Natural killer cell (primary cell): ENCODE data around the gene OSR1. TPM values are rescaled to one million over a fixed set of nuclear protein-coding genes. Genes with fewer than 3 reads are reported as not detected.

Experiments used
- ATAC-seq, 3 donors: fragments of 150-1000 bp in 2 of 3; fragments of 200-7000 bp in 1 of 3; cut with Tn5 transposase; 1 replicate in 1 of 3; 2 replicates in 2 of 3; pipeline ENCODE4 v1.10.0; 2021; ENCODE audit warnings: mild to moderate bottlenecking in 2 of 3, moderate library complexity in 2 of 3
- DNase-seq, 2 donors: peaks; one replicate each; pipeline versions ENCODE4 v3.0.0 to v3.0.0-alpha.2; 2013 to 2021; ENCODE audit warnings: mixed read lengths in 1 of 2
- H3K27ac ChIP-seq: one replicate; pipeline ENCODE4 v1.5.1; 2013; ENCODE audit warnings: mild to moderate bottlenecking, low read length
- H3K27me3 ChIP-seq: one replicate; pipeline ENCODE4 v1.6.1; 2013; ENCODE audit warnings: low read length; ENCODE audit not compliant: control insufficient read depth, insufficient read depth
- H3K36me3 ChIP-seq: one replicate; pipeline ENCODE4 v1.6.1; 2013; ENCODE audit warnings: low read length; ENCODE audit not compliant: control insufficient read depth, insufficient read depth
- H3K4me1 ChIP-seq: one replicate; pipeline ENCODE4 v1.6.1; 2013; ENCODE audit warnings: low read length; ENCODE audit not compliant: control insufficient read depth, insufficient read depth
- H3K4me3 ChIP-seq: one replicate; pipeline ENCODE4 v1.5.1; 2013; ENCODE audit warnings: low read length
- H3K9me3 ChIP-seq: one replicate; pipeline ENCODE4 v1.6.1; 2013; ENCODE audit warnings: low read length; ENCODE audit not compliant: control insufficient read depth, insufficient read depth
- H3K27ac Mint-ChIP-seq, 2 donors: one replicate each; pipeline ENCODE4 v1.8.0; 2022; ENCODE audit warnings: mild to moderate bottlenecking in 2 of 2, mixed read lengths in 2 of 2, moderate library complexity in 1 of 2
- H3K27me3 Mint-ChIP-seq, 2 donors: one replicate each; pipeline ENCODE4 v1.8.0; 2022; ENCODE audit warnings: low read depth in 2 of 2, mixed read lengths in 2 of 2
- H3K36me3 Mint-ChIP-seq: one replicate; pipeline ENCODE4 v1.8.0; 2022; ENCODE audit warnings: mixed read lengths
- H3K4me1 Mint-ChIP-seq, 2 donors: one replicate each; pipeline ENCODE4 v1.8.0; 2022; ENCODE audit warnings: mixed read lengths in 2 of 2
- H3K4me3 Mint-ChIP-seq: one replicate; pipeline ENCODE4 v1.8.0; 2022; ENCODE audit warnings: mild to moderate bottlenecking, moderate library complexity, mixed read lengths
- H3K9me3 Mint-ChIP-seq, 2 donors: one replicate each; pipeline ENCODE4 v1.8.0; 2022; ENCODE audit warnings: mixed read lengths in 2 of 2
- WGBS: methylation state at CpG from one replicate; pipeline ENCODE4 v1.1.7; 2013; ENCODE audit warnings: missing lambda C conversion rate; ENCODE audit not compliant: insufficient coverage; 5-methylcytosine and 5-hydroxymethylcytosine counted together
- intact Hi-C: fragments of 100-400 bp; cut with micrococcal nuclease; formaldehyde crosslinking; loops from one replicate; pipeline ENCODE4 v1.14.2; 2022
- total RNA-seq, 4 donors: library from RNA; stranded (reverse); fragments of 120-200 nt in 1 of 4; gene quantifications; one replicate each; pipeline versions ENCODE4 v1.2.3 to v1.2.4, GENCODE V29; 2013 to 2022
- TF ChIP-seq, protein P1 (sequence below): fragments of 200-600 bp; IDR thresholded peaks from one replicate; pipeline ENCODE4 v1.8.0; 2022; ENCODE audit warnings: antibody characterized with exemption

Gene OSR1
- total RNA-seq, 3 donors from 2014 or later (not counting 1 experiment from before 2014, with no cell fraction given) = not detected

DNA sequence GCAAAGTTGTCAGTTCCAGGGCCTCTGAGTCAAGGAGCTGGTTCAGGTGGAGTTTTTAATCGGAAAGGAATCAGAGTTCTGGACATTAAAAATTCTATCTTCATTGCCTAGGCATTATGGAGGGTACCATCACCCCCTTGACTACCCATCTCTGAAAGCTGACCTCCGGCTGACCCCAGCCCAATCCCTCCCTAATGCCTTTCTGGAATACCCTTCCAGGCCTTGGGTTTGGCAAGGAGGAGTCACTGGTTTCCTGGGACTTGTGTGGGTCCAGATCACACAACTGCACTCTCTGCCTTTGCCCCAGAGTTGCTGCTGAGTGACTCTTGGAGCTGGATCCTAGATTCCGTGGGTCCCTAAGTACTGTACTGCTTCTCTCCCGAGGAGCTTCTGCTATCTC lies 1.0 kb upstream of the OSR1 start:
- TF ChIP-seq, protein P1, sequence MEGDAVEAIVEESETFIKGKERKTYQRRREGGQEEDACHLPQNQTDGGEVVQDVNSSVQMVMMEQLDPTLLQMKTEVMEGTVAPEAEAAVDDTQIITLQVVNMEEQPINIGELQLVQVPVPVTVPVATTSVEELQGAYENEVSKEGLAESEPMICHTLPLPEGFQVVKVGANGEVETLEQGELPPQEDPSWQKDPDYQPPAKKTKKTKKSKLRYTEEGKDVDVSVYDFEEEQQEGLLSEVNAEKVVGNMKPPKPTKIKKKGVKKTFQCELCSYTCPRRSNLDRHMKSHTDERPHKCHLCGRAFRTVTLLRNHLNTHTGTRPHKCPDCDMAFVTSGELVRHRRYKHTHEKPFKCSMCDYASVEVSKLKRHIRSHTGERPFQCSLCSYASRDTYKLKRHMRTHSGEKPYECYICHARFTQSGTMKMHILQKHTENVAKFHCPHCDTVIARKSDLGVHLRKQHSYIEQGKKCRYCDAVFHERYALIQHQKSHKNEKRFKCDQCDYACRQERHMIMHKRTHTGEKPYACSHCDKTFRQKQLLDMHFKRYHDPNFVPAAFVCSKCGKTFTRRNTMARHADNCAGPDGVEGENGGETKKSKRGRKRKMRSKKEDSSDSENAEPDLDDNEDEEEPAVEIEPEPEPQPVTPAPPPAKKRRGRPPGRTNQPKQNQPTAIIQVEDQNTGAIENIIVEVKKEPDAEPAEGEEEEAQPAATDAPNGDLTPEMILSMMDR = no peak
- peaks cover 53 to 55% of the 10 kb centered on the region in 2 donors for H3K27me3 Mint-ChIP-seq
- no peak overlapping the region for H3K27ac ChIP-seq
- no peaks in the 10 kb centered on the region for H3K9me3 ChIP-seq
- no peak overlapping the region for H3K4me3 ChIP-seq
- H3K36me3 ChIP-seq = no peaks in the 10 kb centered on the region
- no peak for DNase-seq
- H3K4me1 Mint-ChIP-seq = peaks cover 44 to 53% of the 10 kb centered on the region in 2 donors
- intact Hi-C loops = no loop called here
- 51% methylated on average over 4 of the region's 4 CpGs for WGBS
- no peaks in the 10 kb centered on the region for H3K36me3 Mint-ChIP-seq
- peaks cover 53% of the 10 kb centered on the region for H3K4me1 ChIP-seq
- ATAC-seq = no peak
- H3K4me3 Mint-ChIP-seq = peak overlapping the region; percentile 58
- H3K9me3 Mint-ChIP-seq = no peaks in the 10 kb centered on the region
- H3K27ac Mint-ChIP-seq = no peak overlapping the region
- peaks cover 69% of the 10 kb centered on the region for H3K27me3 ChIP-seq

DNA sequence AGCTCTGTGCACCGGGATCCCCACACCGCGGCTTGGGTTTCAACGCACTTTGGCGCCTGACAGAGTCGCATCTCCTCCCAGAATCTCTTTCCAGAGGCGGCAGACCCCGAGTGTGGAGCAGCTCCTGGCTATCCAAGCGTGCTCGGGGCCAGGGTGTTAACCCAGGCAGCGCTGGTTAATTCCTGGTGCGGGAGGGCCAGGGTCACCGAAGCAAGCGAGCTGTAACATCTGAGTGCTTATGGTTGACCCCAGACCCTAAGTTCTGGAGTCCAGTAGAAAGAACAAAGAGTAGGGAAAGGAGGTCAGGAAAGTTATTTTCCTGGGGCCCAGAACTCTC lies 566 bp upstream of the OSR1 start:
- 7% methylated on average over 14 of the region's 14 CpGs for WGBS
- no peak for DNase-seq
- Mint-ChIP-seq H3K4me3 (peak overlapping the region; percentile 55), H3K9me3 (no peaks in the 10 kb centered on the region), H3K36me3 (no peaks in the 10 kb centered on the region), H3K27me3 (peaks cover 54 to 59% of the 10 kb centered on the region in 2 donors), H3K4me1 (peaks cover 44 to 53% of the 10 kb centered on the region in 2 donors), H3K27ac (no peak overlapping the region)
- H3K36me3 ChIP-seq = no peaks in the 10 kb centered on the region
- H3K4me1 ChIP-seq = peaks cover 53% of the 10 kb centered on the region
- TF ChIP-seq, protein P1 = no peak
- no peaks in the 10 kb centered on the region for H3K9me3 ChIP-seq
- H3K4me3 ChIP-seq = no peak overlapping the region
- H3K27me3 ChIP-seq = peaks cover 72% of the 10 kb centered on the region
- H3K27ac ChIP-seq = no peak overlapping the region
- intact Hi-C loops = no loop called here
- ATAC-seq = no peak

GRCh38 chr2:19357402-19358241 lies 801 bp downstream of the OSR1 start:
- Mint-ChIP-seq H3K36me3 (no peaks in the 10 kb centered on the region), H3K9me3 (no peaks in the 10 kb centered on the region), H3K4me3 (peak overlapping the region; percentile 47), H3K4me1 (peaks cover 31 to 40% of the 10 kb centered on the region in 2 donors), H3K27ac (no peak overlapping the region), H3K27me3 (peaks cover 66 to 70% of the 10 kb centered on the region in 2 donors)
- intact Hi-C loops = no loop called here
- no peak for ATAC-seq
- no peaks in the 10 kb centered on the region for H3K9me3 ChIP-seq
- no peaks in the 10 kb centered on the region for H3K36me3 ChIP-seq
- peaks cover 45% of the 10 kb centered on the region for H3K4me1 ChIP-seq
- WGBS = 7% methylated on average over 45 of the region's 45 CpGs
- TF ChIP-seq, protein P1 = no peak
- H3K27me3 ChIP-seq = peaks cover 84% of the 10 kb centered on the region
- no peak overlapping the region for H3K27ac ChIP-seq
- peak in 1 of 2 donors; percentile 31 for DNase-seq
- peak overlapping the region; percentile 7 for H3K4me3 ChIP-seq
